Vagina (tissue), 2 donors: ENCODE measurements around the gene SGCA. TPM values are rescaled to one million over a fixed set of nuclear protein-coding genes. Genes with fewer than 3 reads are reported as not detected.

Experiments
- DNase-seq, 2 donors: peaks; one replicate each; pipeline ENCODE4 v3.0.0-alpha.2; 2017; ENCODE audit errors: extremely low spot score in 2 of 2
- H3K27ac ChIP-seq: fragments of 200-600 bp; sonication (generic); one replicate; pipeline ENCODE4 v1.5.1; 2019
- H3K27me3 ChIP-seq: fragments of 200-600 bp; sonication (generic); one replicate; pipeline ENCODE4 v1.5.1; 2019
- H3K36me3 ChIP-seq, 2 donors: fragments of 200-600 bp; sonication (generic); one replicate each; pipeline ENCODE4 v1.5.1; 2017 to 2019
- H3K4me1 ChIP-seq: fragments of 200-600 bp; sonication (generic); one replicate; pipeline ENCODE4 v1.5.1; 2019
- H3K4me3 ChIP-seq, 2 donors: fragments of 200-600 bp; sonication (generic); 1 replicate in 1 of 2; 2 replicates in 1 of 2; pipeline ENCODE4 v1.5.1; 2016 to 2019
- H3K9me3 ChIP-seq: fragments of 200-600 bp; sonication (generic); one replicate; pipeline ENCODE4 v1.5.1; 2019
- POLR2A ChIP-seq, 2 donors: fragments of 450-650 bp; IDR thresholded peaks; one replicate each; pipeline ENCODE4 v1.6.1; 2017; ENCODE audit warnings: antibody characterized with exemption in 2 of 2, mild to moderate bottlenecking in 2 of 2, moderate library complexity in 2 of 2
- POLR2AphosphoS5 ChIP-seq, 2 donors: sonication (generic); formaldehyde crosslinking; IDR thresholded peaks; one replicate each; pipeline ENCODE4 v1.9.0; 2017; ENCODE audit warnings: antibody characterized with exemption in 2 of 2, mild to moderate bottlenecking in 2 of 2, low read depth in 1 of 2; ENCODE audit not compliant: insufficient read depth in 1 of 2
- intact Hi-C: fragments of 100-400 bp; cut with DNase I; formaldehyde crosslinking; loops from one replicate; pipeline ENCODE4 v1.15.1; 2023
- total RNA-seq: library from RNA; depleted of rRNA; stranded (reverse); fragments of >200 nt; gene quantifications from one replicate; pipeline ENCODE4 v1.2.3, GENCODE V29; 2016
- TF ChIP-seq, protein P1 (sequence below), 3 experiments: fragments of 450-650 bp in 2 of 3; fragments of 200-600 bp in 1 of 3; sonication (generic) in 1 of 3; IDR thresholded peaks; one replicate each; pipeline ENCODE4 v1.5.1; 2017 to 2019; ENCODE audit warnings: antibody characterized with exemption in 3 of 3, mild to moderate bottlenecking in 2 of 3, moderate library complexity in 2 of 3

SGCA gene
- total RNA-seq, 1 donor from 2014 or later, result 2.2 TPM

DNA sequence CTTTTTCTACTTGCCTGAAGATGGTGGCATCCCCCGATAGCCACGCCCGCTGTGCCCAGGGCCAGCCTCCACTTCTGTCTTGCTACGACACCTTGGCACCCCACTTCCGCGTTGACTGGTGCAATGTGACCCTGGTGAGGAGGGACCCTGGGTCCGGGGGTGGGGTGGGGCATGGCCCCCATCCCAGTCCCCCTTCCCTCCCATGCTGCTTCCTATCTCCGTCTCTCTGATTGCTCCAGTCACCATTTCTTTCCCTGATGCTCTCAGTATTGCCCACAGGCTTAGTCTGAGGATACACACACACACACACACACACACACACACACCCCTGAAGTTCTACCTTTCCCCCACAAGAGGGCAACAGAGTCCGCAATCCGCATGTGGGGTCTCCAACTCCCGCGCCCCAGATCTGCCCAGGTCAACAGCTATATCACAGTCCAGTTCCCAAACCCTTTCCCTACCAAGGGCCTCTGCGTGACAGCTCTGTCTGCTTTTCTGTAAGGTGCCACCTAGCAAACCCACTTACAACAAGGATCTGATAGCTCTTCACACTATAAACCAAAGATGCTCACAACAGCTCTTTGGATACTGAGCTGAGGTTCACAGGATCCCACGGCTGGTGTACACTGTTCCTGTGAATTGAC lies 3.4 kb downstream of the SGCA start:
- no peaks in the 10 kb centered on the region for H3K27me3 ChIP-seq
- no peaks in the 10 kb centered on the region for H3K36me3 ChIP-seq
- no peak for TF ChIP-seq POLR2A (IDR thresholded peaks at IDR 0.05)
- TF ChIP-seq, protein P1, sequence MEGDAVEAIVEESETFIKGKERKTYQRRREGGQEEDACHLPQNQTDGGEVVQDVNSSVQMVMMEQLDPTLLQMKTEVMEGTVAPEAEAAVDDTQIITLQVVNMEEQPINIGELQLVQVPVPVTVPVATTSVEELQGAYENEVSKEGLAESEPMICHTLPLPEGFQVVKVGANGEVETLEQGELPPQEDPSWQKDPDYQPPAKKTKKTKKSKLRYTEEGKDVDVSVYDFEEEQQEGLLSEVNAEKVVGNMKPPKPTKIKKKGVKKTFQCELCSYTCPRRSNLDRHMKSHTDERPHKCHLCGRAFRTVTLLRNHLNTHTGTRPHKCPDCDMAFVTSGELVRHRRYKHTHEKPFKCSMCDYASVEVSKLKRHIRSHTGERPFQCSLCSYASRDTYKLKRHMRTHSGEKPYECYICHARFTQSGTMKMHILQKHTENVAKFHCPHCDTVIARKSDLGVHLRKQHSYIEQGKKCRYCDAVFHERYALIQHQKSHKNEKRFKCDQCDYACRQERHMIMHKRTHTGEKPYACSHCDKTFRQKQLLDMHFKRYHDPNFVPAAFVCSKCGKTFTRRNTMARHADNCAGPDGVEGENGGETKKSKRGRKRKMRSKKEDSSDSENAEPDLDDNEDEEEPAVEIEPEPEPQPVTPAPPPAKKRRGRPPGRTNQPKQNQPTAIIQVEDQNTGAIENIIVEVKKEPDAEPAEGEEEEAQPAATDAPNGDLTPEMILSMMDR (IDR thresholded peaks at IDR 0.05), result peak; percentile 66 to 98 (median 75)
- H3K9me3 ChIP-seq, result no peaks in the 10 kb centered on the region
- no peak overlapping the region for H3K4me3 ChIP-seq
- H3K27ac ChIP-seq, result peak overlapping the region; percentile 6
- intact Hi-C loops, result no loop called here
- H3K4me1 ChIP-seq, result peaks cover 22% of the 10 kb centered on the region
- no peak for DNase-seq

DNA sequence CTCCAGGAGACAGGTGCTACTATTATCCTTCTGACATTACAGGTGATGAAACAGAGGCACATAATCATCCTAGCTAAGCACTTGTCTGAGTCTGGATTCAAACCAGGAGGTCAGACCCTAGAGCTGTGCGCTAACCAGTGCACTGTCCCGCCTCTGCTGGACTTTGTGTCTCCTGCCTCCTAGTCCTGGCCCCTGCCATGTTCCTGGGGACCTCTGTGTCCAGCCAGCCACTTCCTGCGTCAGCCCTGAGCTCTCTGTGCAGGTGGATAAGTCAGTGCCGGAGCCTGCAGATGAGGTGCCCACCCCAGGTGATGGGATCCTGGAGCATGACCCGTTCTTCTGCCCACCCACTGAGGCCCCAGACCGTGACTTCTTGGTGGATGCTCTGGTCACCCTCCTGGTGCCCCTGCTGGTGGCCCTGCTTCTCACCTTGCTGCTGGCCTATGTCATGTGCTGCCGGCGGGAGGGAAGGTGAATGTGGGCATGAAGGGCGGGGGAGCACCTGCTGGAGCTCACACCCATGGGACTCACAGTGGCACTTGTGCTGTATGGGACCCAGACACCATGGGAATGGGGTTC lies 4.2 kb downstream of the SGCA start:
- Histone ChIP-seq H3K9me3 (no peaks in the 10 kb centered on the region), H3K27ac (peak overlapping the region; percentile 46), H3K27me3 (no peaks in the 10 kb centered on the region), H3K4me3 (no peak overlapping the region), H3K36me3 (no peaks in the 10 kb centered on the region), H3K4me1 (peaks cover 22% of the 10 kb centered on the region)
- intact Hi-C loops, result no loop called here
- TF ChIP-seq, protein P1 (IDR thresholded peaks at IDR 0.05), result no peak
- TF ChIP-seq POLR2A (IDR thresholded peaks at IDR 0.05) (no peak), POLR2AphosphoS5 (IDR thresholded peaks at IDR 0.05; ENCODE audit: insufficient read depth in 1 of 2, low read depth in 1 of 2) (no peak)
- DNase-seq, result no peak

DNA sequence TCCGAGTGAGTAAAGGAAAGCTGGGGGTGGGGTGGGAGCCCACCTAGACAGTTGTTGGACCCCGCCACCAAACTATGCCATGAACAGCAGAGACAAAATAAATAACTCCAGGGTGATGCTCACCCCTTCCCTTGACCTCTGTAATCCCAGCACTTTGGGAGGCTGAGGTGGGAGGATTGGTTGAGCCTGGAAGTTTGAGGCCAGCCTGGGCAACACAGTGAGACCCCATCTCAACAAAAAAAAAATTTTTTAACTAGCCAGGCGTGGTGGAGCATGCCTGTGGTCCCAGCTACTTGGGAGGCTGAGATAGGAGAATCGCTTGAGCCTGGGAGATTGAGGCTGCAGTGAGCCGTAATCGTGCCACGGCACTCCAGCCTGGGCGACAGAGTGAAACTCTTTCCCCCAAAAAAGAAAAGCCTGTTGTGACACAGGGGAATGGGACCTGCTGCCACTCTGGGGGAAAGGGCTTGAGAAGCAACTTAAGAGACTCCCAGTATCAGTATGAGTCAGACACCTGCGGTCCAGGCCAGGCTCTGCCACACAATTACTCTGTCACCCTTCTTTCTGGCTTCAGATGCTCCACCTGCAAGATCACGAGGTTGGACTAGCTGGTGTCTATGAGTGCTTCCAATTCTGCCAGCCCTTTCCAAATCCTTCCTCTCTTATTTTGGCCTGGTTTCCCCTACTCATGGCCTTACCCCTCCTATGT lies 5.0 kb downstream of the SGCA start:
- H3K4me3 ChIP-seq, result no peak overlapping the region
- H3K9me3 ChIP-seq, result no peaks in the 10 kb centered on the region
- DNase-seq, result no peak
- peak overlapping the region; percentile 97 for H3K27ac ChIP-seq
- H3K36me3 ChIP-seq, result no peaks in the 10 kb centered on the region
- TF ChIP-seq, protein P1 (IDR thresholded peaks at IDR 0.05), result no peak
- TF ChIP-seq POLR2A (IDR thresholded peaks at IDR 0.05), result no peak
- TF ChIP-seq POLR2AphosphoS5 (IDR thresholded peaks at IDR 0.05; ENCODE audit: insufficient read depth in 1 of 2, low read depth in 1 of 2), result no peak
- no peaks in the 10 kb centered on the region for H3K27me3 ChIP-seq
- intact Hi-C loops, result no loop called here
- H3K4me1 ChIP-seq, result peaks cover 22% of the 10 kb centered on the region

DNA sequence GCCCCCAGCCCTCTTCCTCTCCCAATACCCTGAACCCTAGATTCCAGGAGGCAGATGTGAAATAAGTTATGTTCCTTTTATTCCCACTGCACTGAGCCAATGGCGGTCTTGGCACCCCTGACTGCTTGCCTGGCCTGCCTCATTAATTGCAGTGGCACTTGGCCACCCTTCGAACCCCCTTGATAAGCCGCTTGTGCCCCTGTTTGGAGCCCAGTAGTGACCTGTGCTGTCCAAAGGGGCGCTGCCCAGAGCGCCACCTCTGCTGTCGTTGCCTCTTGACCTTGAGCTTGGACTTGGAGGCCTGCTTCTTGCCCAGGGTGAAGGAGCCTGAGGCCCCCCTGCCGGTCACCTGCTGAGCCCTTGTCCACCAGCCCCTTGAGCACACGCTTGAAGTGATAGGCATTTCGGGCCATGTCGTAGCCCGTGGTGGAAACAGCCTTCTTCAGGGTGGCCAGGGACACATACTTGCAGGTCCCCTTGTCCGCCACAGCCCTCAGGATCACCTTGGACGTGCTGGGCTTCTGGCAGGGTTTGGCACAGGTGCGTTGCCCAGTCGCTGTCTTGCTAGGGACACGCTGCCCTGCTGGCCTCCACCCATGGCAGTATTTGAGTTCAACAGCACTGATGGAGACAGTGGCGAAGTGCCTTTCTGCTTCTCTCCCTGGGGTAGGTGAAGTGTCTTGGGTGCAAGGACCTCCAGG lies 5.7 kb downstream of the SGCA start:
- Histone ChIP-seq H3K4me3 (no peak overlapping the region), H3K9me3 (no peaks in the 10 kb centered on the region), H3K27me3 (no peaks in the 10 kb centered on the region), H3K36me3 (no peaks in the 10 kb centered on the region), H3K4me1 (peaks cover 28% of the 10 kb centered on the region), H3K27ac (peak overlapping the region; percentile 97)
- intact Hi-C loops, result no loop called here
- DNase-seq, result no peak
- no peak for TF ChIP-seq POLR2A (IDR thresholded peaks at IDR 0.05)
- no peak for TF ChIP-seq POLR2AphosphoS5 (IDR thresholded peaks at IDR 0.05; ENCODE audit: insufficient read depth in 1 of 2, low read depth in 1 of 2)
- TF ChIP-seq, protein P1 (IDR thresholded peaks at IDR 0.05), result no peak
